Loucy (cell line): ENCODE data around the gene PARD3B.
"Not testable (repeated sequence)": the region's sequence is repeated elsewhere in the genome, so short reads cannot be mapped to it uniquely, and the experiment has no call there.

Experiments
- H2AFZ ChIP-seq: fragments of 200-600 bp; sonication (generic); 2 replicates; pipeline ENCODE4 v1.6.0; 2016; ENCODE audit warnings: antibody characterized with exemption, mild to moderate bottlenecking, low read length, moderate library complexity
- H3F3A ChIP-seq: fragments of 200-600 bp; 2 replicates; pipeline ENCODE4 v1.6.0; 2016; ENCODE audit warnings: antibody characterized with exemption, low read depth, mild to moderate bottlenecking
- H3K27me3 ChIP-seq: fragments of 200-600 bp; sonication (generic); 2 replicates; pipeline ENCODE4 v1.6.1; 2014; ENCODE audit warnings: low read length, mild to moderate bottlenecking; ENCODE audit not compliant: insufficient read depth, poor library complexity, severe bottlenecking
- H3K36me3 ChIP-seq: fragments of 200-600 bp; sonication (generic); 2 replicates; pipeline ENCODE4 v1.6.1; 2016; ENCODE audit warnings: low read length; ENCODE audit not compliant: insufficient read depth
- H3K4me1 ChIP-seq: fragments of 200-600 bp; sonication (generic); 2 replicates; pipeline ENCODE4 v1.5.1; 2014; ENCODE audit warnings: low read length, mild to moderate bottlenecking; ENCODE audit not compliant: insufficient read depth, poor library complexity, severe bottlenecking
- H3K4me2 ChIP-seq: fragments of 200-600 bp; sonication (generic); 2 replicates; pipeline ENCODE4 v1.6.0; 2014; ENCODE audit warnings: antibody characterized with exemption, low read length, low read depth, mild to moderate bottlenecking; ENCODE audit not compliant: poor library complexity, severe bottlenecking
- H3K4me3 ChIP-seq: fragments of 200-600 bp; sonication (generic); 2 replicates; pipeline ENCODE4 v1.5.1; 2014; ENCODE audit warnings: low read length, mild to moderate bottlenecking, mixed read lengths; ENCODE audit not compliant: poor library complexity, severe bottlenecking
- H3K79me2 ChIP-seq: fragments of 200-600 bp; sonication (generic); 2 replicates; pipeline ENCODE4 v1.6.1; 2014; ENCODE audit warnings: low read length; ENCODE audit not compliant: insufficient read depth
- H3K9ac ChIP-seq: fragments of 200-600 bp; sonication (generic); 2 replicates; pipeline ENCODE4 v1.6.0; 2014; ENCODE audit warnings: mild to moderate bottlenecking, low read depth, low read length, moderate library complexity; ENCODE audit not compliant: poor library complexity, severe bottlenecking
- H3K9me2 ChIP-seq: fragments of 200-600 bp; sonication (generic); replicated peaks from 2 replicates; pipeline ENCODE4 v1.6.1; 2016; ENCODE audit warnings: low read depth, low read length, mixed read lengths
- H3K9me3 ChIP-seq: fragments of 200-600 bp; sonication (generic); 2 replicates; pipeline ENCODE4 v1.6.1; 2014; ENCODE audit warnings: mild to moderate bottlenecking, antibody characterized with exemption, low read length, low read depth; ENCODE audit not compliant: insufficient read depth
- H4K20me1 ChIP-seq: fragments of 200-600 bp; sonication (generic); 2 replicates; pipeline ENCODE4 v1.6.0; 2014; ENCODE audit warnings: antibody characterized with exemption, low read length, mild to moderate bottlenecking; ENCODE audit not compliant: insufficient read depth, poor library complexity, severe bottlenecking
- CTCF ChIP-seq: fragments of 200-600 bp; sonication (generic); conservative IDR thresholded peaks from 2 replicates; pipeline ENCODE4 v1.5.1; 2014; ENCODE audit warnings: mild to moderate bottlenecking, antibody characterized with exemption, low read length
- EZH2phosphoT487 ChIP-seq: fragments of 200-600 bp; IDR thresholded peaks from 2 replicates; pipeline ENCODE4 v1.6.1; 2018; ENCODE audit warnings: antibody characterized with exemption, mild to moderate bottlenecking, moderate library complexity, borderline replicate concordance

PARD3B gene

GRCh38 chr2:204551512-204551863, 6.2 kb downstream of the PARD3B start:
- Histone ChIP-seq H3K9me2 (no peaks in the 10 kb centered on the region), H3K4me2 (no peak overlapping the region), H3K9me3 (no peaks in the 10 kb centered on the region), H3K27me3 (no peaks in the 10 kb centered on the region), H3K9ac (no peak overlapping the region), H2AFZ (no peak overlapping the region), H3K4me1 (no peaks in the 10 kb centered on the region), H4K20me1 (no peaks in the 10 kb centered on the region), H3K36me3 (no peaks in the 10 kb centered on the region), H3K4me3 (no peak overlapping the region), H3F3A (no peaks in the 10 kb centered on the region), H3K79me2 (no peaks in the 10 kb centered on the region)
- TF ChIP-seq EZH2phosphoT487 = no peak
- no peak for TF ChIP-seq CTCF

- TF ChIP-seq CTCF = no peak
- TF ChIP-seq EZH2phosphoT487 = no peak
- Histone ChIP-seq H3K4me2 (no peak overlapping the region), H3K4me1 (no peaks in the 10 kb centered on the region), H3K9ac (no peak overlapping the region), H3K4me3 (no peak overlapping the region), H2AFZ (no peak overlapping the region), H3K27me3 (no peaks in the 10 kb centered on the region), H3K9me3 (no peaks in the 10 kb centered on the region), H4K20me1 (no peaks in the 10 kb centered on the region), H3K79me2 (no peaks in the 10 kb centered on the region), H3K36me3 (no peaks in the 10 kb centered on the region), H3F3A (no peaks in the 10 kb centered on the region), H3K9me2 (no peaks in the 10 kb centered on the region)
Measured at GRCh38 chr2:204557604-204558003, 12.3 kb downstream of the PARD3B start.

- not testable (repeated sequence) for H3K4me1 ChIP-seq, H3F3A ChIP-seq, H3K4me2 ChIP-seq, H2AFZ ChIP-seq, H3K9ac ChIP-seq, H3K27me3 ChIP-seq, H3K4me3 ChIP-seq, H3K79me2 ChIP-seq, H3K9me2 ChIP-seq, H4K20me1 ChIP-seq, H3K36me3 ChIP-seq, H3K9me3 ChIP-seq
Measured at GRCh38 chr2:204559358-204559757, 14.1 kb downstream of the PARD3B start.

GRCh38 chr2:204560902-204561301, 15.6 kb downstream of the PARD3B start:
- Histone ChIP-seq H4K20me1 (no peaks in the 10 kb centered on the region), H3K9me3 (no peaks in the 10 kb centered on the region), H3K79me2 (no peaks in the 10 kb centered on the region), H3K4me1 (no peaks in the 10 kb centered on the region), H3K9me2 (no peaks in the 10 kb centered on the region), H3K9ac (no peak overlapping the region), H3F3A (no peaks in the 10 kb centered on the region), H3K4me2 (no peak overlapping the region), H2AFZ (no peak overlapping the region), H3K4me3 (no peak overlapping the region), H3K36me3 (no peaks in the 10 kb centered on the region), H3K27me3 (no peaks in the 10 kb centered on the region)
- no peak for TF ChIP-seq EZH2phosphoT487
- no peak for TF ChIP-seq CTCF
